RWPE2 (cell line): ENCODE measurements around the gene PINLYP.

Experiments used
- ATAC-seq: fragments of 200-7000 bp; cut with Tn5 transposase; 3 replicates; pipeline ENCODE4 v1.9.1; 2021; ENCODE audit warnings: low read depth
- DNase-seq: peaks from one replicate; pipeline ENCODE4 v3.0.0-alpha.2; 2020; ENCODE audit warnings: low spot score
- H3K27ac ChIP-seq: fragments of 450-650 bp; 2 replicates; pipeline ENCODE4 v1.5.1; 2017; ENCODE audit warnings: mild to moderate bottlenecking; ENCODE audit not compliant: poor library complexity, severe bottlenecking
- H3K27me3 ChIP-seq: fragments of 250-450 bp; sonication (Bioruptor Pico); 2 replicates; pipeline ENCODE4 v1.5.1; 2021; ENCODE audit warnings: mild to moderate bottlenecking, moderate library complexity; ENCODE audit not compliant: insufficient read depth, poor library complexity, severe bottlenecking
- H3K36me3 ChIP-seq: fragments of 250-450 bp; sonication (Bioruptor Pico); 2 replicates; pipeline ENCODE4 v1.5.1; 2020; ENCODE audit warnings: low read depth, mild to moderate bottlenecking, moderate library complexity
- H3K4me1 ChIP-seq: fragments of 250-450 bp; sonication (Bioruptor Pico); 2 replicates; pipeline ENCODE4 v1.5.1; 2021; ENCODE audit warnings: mild to moderate bottlenecking, moderate library complexity; ENCODE audit not compliant: insufficient read depth, poor library complexity, severe bottlenecking
- H3K4me3 ChIP-seq: fragments of 250-450 bp; sonication (Bioruptor Pico); 2 replicates; pipeline ENCODE4 v1.5.1; 2021; ENCODE audit warnings: mild to moderate bottlenecking, moderate library complexity; ENCODE audit not compliant: severe bottlenecking
- H3K9me3 ChIP-seq: fragments of 250-450 bp; sonication (Bioruptor Pico); 2 replicates; pipeline ENCODE4 v1.5.1; 2021; ENCODE audit warnings: mild to moderate bottlenecking, moderate library complexity; ENCODE audit not compliant: severe bottlenecking
- TF ChIP-seq, protein P1 (sequence below): fragments of 450-650 bp; IDR thresholded peaks from one replicate; pipeline ENCODE4 v1.5.1; 2017; ENCODE audit warnings: mild to moderate bottlenecking, moderate library complexity; ENCODE audit not compliant: poor library complexity, severe bottlenecking

Gene PINLYP

DNA sequence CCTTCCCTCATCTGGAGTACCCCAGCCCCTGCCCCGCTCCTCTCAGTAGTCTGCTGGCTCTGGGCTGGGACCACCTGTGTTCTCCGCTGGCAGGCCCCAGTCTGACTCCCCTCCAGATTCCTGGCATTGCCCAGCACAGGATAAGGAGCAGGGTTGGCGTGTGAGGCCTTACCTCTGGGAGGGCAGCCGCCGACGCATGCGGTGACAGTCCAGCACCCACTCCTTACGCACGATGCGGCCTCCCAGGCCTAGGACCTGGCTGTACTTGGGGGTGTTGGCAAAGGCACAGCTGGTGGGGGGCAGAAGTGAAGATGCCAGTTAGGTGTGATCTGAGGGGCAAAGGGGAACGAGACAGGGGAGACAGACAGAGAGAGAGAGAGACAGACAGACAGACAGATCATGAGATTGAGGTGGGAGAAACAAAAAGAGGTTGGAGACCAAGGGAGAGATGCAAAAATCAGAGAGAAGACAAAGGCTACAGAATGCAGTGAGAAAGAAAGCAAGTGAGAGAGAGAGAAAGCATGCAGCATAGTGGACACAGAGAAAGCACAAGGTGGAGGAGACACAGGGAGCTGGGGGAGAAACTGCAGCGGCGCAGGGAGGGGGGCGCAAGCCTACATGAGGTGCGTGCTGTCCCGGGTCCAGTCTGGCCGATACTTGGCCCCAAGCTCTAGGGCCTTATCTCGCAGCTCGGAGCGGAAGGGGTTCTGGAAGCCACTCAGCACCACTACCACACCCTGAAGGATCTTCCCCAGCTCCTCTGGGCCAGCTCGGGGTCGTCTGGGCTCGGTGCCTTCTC lies 24.0 kb upstream of the PINLYP start:
- H3K4me1 ChIP-seq, result no peaks in the 10 kb centered on the region
- H3K9me3 ChIP-seq, result no peaks in the 10 kb centered on the region
- H3K4me3 ChIP-seq, result no peak overlapping the region
- ATAC-seq (no peak), DNase-seq (no peak)
- TF ChIP-seq, protein P1, sequence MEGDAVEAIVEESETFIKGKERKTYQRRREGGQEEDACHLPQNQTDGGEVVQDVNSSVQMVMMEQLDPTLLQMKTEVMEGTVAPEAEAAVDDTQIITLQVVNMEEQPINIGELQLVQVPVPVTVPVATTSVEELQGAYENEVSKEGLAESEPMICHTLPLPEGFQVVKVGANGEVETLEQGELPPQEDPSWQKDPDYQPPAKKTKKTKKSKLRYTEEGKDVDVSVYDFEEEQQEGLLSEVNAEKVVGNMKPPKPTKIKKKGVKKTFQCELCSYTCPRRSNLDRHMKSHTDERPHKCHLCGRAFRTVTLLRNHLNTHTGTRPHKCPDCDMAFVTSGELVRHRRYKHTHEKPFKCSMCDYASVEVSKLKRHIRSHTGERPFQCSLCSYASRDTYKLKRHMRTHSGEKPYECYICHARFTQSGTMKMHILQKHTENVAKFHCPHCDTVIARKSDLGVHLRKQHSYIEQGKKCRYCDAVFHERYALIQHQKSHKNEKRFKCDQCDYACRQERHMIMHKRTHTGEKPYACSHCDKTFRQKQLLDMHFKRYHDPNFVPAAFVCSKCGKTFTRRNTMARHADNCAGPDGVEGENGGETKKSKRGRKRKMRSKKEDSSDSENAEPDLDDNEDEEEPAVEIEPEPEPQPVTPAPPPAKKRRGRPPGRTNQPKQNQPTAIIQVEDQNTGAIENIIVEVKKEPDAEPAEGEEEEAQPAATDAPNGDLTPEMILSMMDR, result no peak
- H3K27ac ChIP-seq, result no peak overlapping the region
- peaks cover 54% of the 10 kb centered on the region for H3K36me3 ChIP-seq
- no peaks in the 10 kb centered on the region for H3K27me3 ChIP-seq

DNA sequence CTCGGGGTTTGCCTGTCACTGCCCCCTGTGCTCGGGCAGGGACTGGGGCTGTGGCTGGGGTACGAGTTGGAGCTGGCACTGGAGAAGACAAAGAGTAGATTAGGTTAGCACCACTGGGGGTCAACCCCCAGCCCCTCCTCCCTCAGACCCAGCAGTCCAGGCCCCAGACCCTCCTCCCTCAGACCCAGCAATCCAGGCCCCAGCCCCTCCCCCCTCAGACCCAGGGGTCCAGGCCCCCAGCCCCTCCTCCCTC lies 23.5 kb upstream of the PINLYP start:
- Histone ChIP-seq H3K9me3 (no peaks in the 10 kb centered on the region), H3K27ac (no peak overlapping the region), H3K4me1 (no peaks in the 10 kb centered on the region), H3K4me3 (no peak overlapping the region), H3K27me3 (no peaks in the 10 kb centered on the region), H3K36me3 (peaks cover 57% of the 10 kb centered on the region)
- ATAC-seq, result no peak
- no peak for DNase-seq
- TF ChIP-seq, protein P1, result no peak

DNA sequence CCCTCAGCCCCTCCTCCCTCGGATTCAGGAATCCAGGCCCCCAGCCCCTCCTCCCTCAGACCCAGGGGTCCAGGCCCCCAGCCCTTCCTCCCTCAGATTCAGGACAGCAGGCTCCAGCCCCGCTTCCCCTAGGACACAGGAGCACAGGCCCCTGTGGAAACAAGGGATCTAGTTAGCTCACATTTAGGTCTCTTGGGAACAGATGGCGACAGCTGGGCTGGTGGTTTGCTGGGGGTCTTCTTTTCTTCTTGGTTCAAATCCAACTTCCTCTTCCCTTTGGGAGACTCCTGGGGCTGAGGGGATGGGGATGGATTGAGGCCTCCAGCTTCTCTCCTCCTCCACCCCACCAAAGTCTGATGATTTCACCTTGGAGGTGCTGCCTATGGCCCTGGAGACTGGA lies 23.0 kb upstream of the PINLYP start:
- no peak overlapping the region for H3K4me3 ChIP-seq
- TF ChIP-seq, protein P1, result no peak

DNA sequence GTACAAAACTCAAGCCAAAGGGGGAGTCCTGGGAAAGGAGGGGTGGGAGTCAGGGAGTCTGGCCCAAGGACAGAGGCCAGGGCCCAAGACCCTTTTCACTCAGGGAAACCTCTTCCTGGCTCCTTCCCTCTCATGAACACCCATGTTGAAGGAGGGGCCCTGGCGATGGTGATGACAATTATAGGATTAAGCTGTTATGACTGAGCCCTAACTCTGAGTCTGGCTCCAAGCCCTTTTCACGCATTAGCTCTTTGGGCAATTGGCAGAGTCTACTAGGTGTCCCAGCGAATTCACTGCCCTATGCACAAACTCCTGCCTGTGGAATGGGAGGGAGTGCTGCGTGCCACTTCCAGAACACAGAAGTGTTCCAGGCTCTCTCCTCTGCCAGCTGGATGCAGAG lies 21.9 kb upstream of the PINLYP start:
- H3K36me3 ChIP-seq, result peaks cover 65% of the 10 kb centered on the region
- H3K9me3 ChIP-seq, result no peaks in the 10 kb centered on the region
- DNase-seq, result no peak
- ATAC-seq, result no peak
- TF ChIP-seq, protein P1, result no peak
- H3K27me3 ChIP-seq, result no peaks in the 10 kb centered on the region
- H3K27ac ChIP-seq, result no peak overlapping the region
- H3K4me3 ChIP-seq, result no peak overlapping the region
- H3K4me1 ChIP-seq, result no peaks in the 10 kb centered on the region

More for the DNA sequence above, 23.0 kb upstream of the PINLYP start:
- H3K27me3 ChIP-seq, result no peaks in the 10 kb centered on the region
- no peaks in the 10 kb centered on the region for H3K9me3 ChIP-seq
- H3K27ac ChIP-seq, result no peak overlapping the region
- ATAC-seq (no peak), DNase-seq (no peak)
- H3K4me1 ChIP-seq, result no peaks in the 10 kb centered on the region
- peaks cover 61% of the 10 kb centered on the region for H3K36me3 ChIP-seq

DNA sequence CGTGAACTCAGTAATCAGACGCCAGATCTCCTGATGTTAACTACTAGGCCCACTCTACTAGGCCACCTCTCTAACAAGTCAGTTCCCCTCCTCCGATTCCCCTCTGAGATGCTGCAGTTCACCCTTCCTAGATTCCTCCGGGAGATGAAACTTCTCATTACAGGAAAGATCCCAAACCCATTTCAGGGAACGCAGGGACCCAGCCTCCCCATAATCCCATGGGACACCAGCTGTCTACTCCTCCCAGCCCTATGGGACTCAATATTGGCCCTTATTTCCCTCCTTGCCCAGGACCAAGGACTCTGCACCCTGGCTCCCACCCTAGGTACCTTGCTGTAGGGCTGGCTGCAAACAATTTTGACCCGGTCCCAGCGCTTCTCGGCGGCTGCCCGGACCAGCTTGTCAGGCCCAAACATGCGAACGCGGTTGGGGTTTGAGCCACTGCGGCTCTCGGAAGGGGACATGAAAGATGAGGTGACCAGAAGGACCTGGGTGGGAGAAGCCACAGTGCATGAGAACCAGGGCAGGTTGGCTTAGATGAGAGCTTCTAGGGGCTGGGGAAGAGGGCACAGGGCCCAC lies 21.2 kb upstream of the PINLYP start:
- ATAC-seq (no peak), DNase-seq (no peak)
- H3K27me3 ChIP-seq, result no peaks in the 10 kb centered on the region
- H3K27ac ChIP-seq, result no peak overlapping the region
- H3K36me3 ChIP-seq, result peaks cover 65% of the 10 kb centered on the region
- H3K9me3 ChIP-seq, result no peaks in the 10 kb centered on the region
- TF ChIP-seq, protein P1, result no peak
- H3K4me1 ChIP-seq, result no peaks in the 10 kb centered on the region
- H3K4me3 ChIP-seq, result no peak overlapping the region
